GM23338 (cell line): ENCODE results near the gene SORCS2. TPM values are rescaled to one million over a fixed set of nuclear protein-coding genes. Genes with fewer than 3 reads are reported as not detected.

ENCODE experiments used
- ATAC-seq: fragments of 200-7000 bp; cut with Tn5 transposase; 3 replicates; pipeline ENCODE4 v1.9.1; 2020
- DNase-seq: peaks from one replicate; pipeline ENCODE4 v3.0.0-alpha.2; 2015; ENCODE audit warnings: low spot score
- H2AFZ ChIP-seq: fragments of 200-600 bp; sonication (generic); 2 replicates; pipeline ENCODE4 v1.8.0; 2016; ENCODE audit warnings: antibody characterized with exemption, mild to moderate bottlenecking, moderate library complexity
- H3F3A ChIP-seq: fragments of 200-600 bp; sonication (generic); replicated peaks from 2 replicates; pipeline ENCODE4 v1.8.0; 2017; ENCODE audit warnings: antibody characterized with exemption, mixed run types, low read depth
- H3K27ac ChIP-seq: fragments of 200-600 bp; sonication (generic); 2 replicates; pipeline ENCODE4 v1.6.1; 2016; ENCODE audit warnings: low read depth
- H3K27me3 ChIP-seq: fragments of 200-600 bp; sonication (generic); 2 replicates; pipeline ENCODE4 v1.8.0; 2016; ENCODE audit warnings: mild to moderate bottlenecking, mixed run types, moderate library complexity; ENCODE audit not compliant: insufficient read depth
- H3K36me3 ChIP-seq: fragments of 200-600 bp; sonication (generic); 2 replicates; pipeline ENCODE4 v1.8.0; 2016; ENCODE audit warnings: mild to moderate bottlenecking; ENCODE audit not compliant: insufficient read depth
- H3K4me1 ChIP-seq: fragments of 200-600 bp; sonication (generic); 2 replicates; pipeline ENCODE4 v1.8.0; 2016; ENCODE audit warnings: mild to moderate bottlenecking, moderate library complexity; ENCODE audit not compliant: insufficient read depth
- H3K4me2 ChIP-seq: fragments of 200-600 bp; sonication (generic); 2 replicates; pipeline ENCODE4 v1.7.1; 2017; ENCODE audit warnings: mixed run types
- H3K4me3 ChIP-seq: fragments of 200-600 bp; sonication (generic); 2 replicates; pipeline ENCODE4 v1.6.1; 2016; ENCODE audit warnings: mixed run types
- H3K79me2 ChIP-seq: fragments of 200-600 bp; sonication (generic); replicated peaks from 2 replicates; pipeline ENCODE4 v1.8.0; 2017; ENCODE audit warnings: mild to moderate bottlenecking; ENCODE audit not compliant: insufficient read depth
- H3K9me2 ChIP-seq: fragments of 200-600 bp; sonication (generic); 2 replicates; pipeline ENCODE4 v1.8.0; 2017; ENCODE audit not compliant: insufficient read depth
- H4K20me1 ChIP-seq: fragments of 200-600 bp; sonication (generic); replicated peaks from 2 replicates; pipeline ENCODE4 v1.8.0; 2017; ENCODE audit warnings: mild to moderate bottlenecking; ENCODE audit not compliant: insufficient read depth
- H3K27ac Mint-ChIP-seq: 2 replicates; pipeline ENCODE4 v1.8.0; 2020; ENCODE audit warnings: inconsistent platforms, mild to moderate bottlenecking, moderate library complexity, mixed read lengths
- H3K27me3 Mint-ChIP-seq: 3 replicates; pipeline ENCODE4 v1.8.0; 2022; ENCODE audit warnings: low read depth, mild to moderate bottlenecking, moderate library complexity, mixed read lengths, inconsistent platforms; ENCODE audit not compliant: insufficient read depth, poor library complexity
- H3K36me3 Mint-ChIP-seq: 3 replicates; pipeline ENCODE4 v1.8.0; 2021; ENCODE audit warnings: low read depth, mild to moderate bottlenecking, inconsistent platforms, moderate library complexity, mixed read lengths
- H3K4me1 Mint-ChIP-seq: 3 replicates; pipeline ENCODE4 v1.8.0; 2020; ENCODE audit warnings: mild to moderate bottlenecking, inconsistent platforms, mixed read lengths
- H3K4me3 Mint-ChIP-seq: 3 replicates; pipeline ENCODE4 v1.8.0; 2021; ENCODE audit warnings: moderate library complexity, mild to moderate bottlenecking, inconsistent platforms, mixed read lengths
- H3K9me3 Mint-ChIP-seq: 3 replicates; pipeline ENCODE4 v1.8.0; 2020; ENCODE audit warnings: moderate library complexity, mild to moderate bottlenecking, inconsistent platforms, mixed read lengths
- CREB1 ChIP-seq: fragments of 250-450 bp; sonication (Bioruptor Pico); IDR thresholded peaks from 2 replicates; pipeline ENCODE4 v1.5.0; 2020; ENCODE audit warnings: low read depth, mild to moderate bottlenecking, moderate library complexity
- EZH2 ChIP-seq: fragments of 200-600 bp; sonication (generic); IDR thresholded peaks from one replicate; pipeline ENCODE4 v1.8.0; 2017; ENCODE audit warnings: antibody characterized with exemption, mild to moderate bottlenecking, low read depth; ENCODE audit not compliant: unreplicated experiment
- EZH2phosphoT487 ChIP-seq: fragments of 200-600 bp; sonication (generic); IDR thresholded peaks from one replicate; pipeline ENCODE4 v1.8.1; 2018; ENCODE audit warnings: antibody characterized with exemption; ENCODE audit not compliant: unreplicated experiment
- JUNB ChIP-seq: IDR thresholded peaks from one replicate; pipeline ENCODE4 v1.6.1; 2016; ENCODE audit warnings: antibody characterized with exemption; ENCODE audit not compliant: unreplicated experiment
- NANOG ChIP-seq: IDR thresholded peaks from 2 replicates; pipeline ENCODE4 v1.6.1; 2016; ENCODE audit warnings: antibody characterized with exemption, borderline replicate concordance
- POLR2AphosphoS5 ChIP-seq: IDR thresholded peaks from 2 replicates; pipeline ENCODE4 v1.6.1; 2016; ENCODE audit warnings: antibody characterized with exemption, low read depth
- REST ChIP-seq: IDR thresholded peaks from one replicate; pipeline ENCODE4 v1.6.1; 2018; ENCODE audit warnings: antibody characterized with exemption; ENCODE audit not compliant: unreplicated experiment
- STAT1 ChIP-seq: IDR thresholded peaks from one replicate; pipeline ENCODE4 v1.6.1; 2016; ENCODE audit warnings: antibody characterized with exemption; ENCODE audit not compliant: unreplicated experiment
- ZNF331 ChIP-seq: fragments of 250-450 bp; sonication (Bioruptor Pico); IDR thresholded peaks from 2 replicates; pipeline ENCODE4 v1.5.0; 2020; ENCODE audit warnings: low read depth, mild to moderate bottlenecking, moderate library complexity
- polyA plus RNA-seq: library from polyadenylated mRNA; unstranded; fragments of >200 nt; fragmentation: Nextera tagmentation; extraction: Ambion mirVana; gene quantifications from 2 replicates; pipeline ENCODE4 v1.2.1, GENCODE V29; 2016
- total RNA-seq: library from RNA; depleted of rRNA; stranded (reverse); fragments of >200 nt; shearing (Covaris generic); gene quantifications from 2 replicates; pipeline ENCODE4 v1.2.3, GENCODE V29; 2014
- TF ChIP-seq, protein P1 (sequence below), 2 experiments: fragments of 200-600 bp in 1 of 2; sonication (generic) in 1 of 2; conservative IDR thresholded peaks; 2 replicates each; pipeline versions ENCODE4 v1.5.1 to v1.6.1; 2016 to 2017; ENCODE audit warnings: antibody characterized with exemption in 2 of 2, low read depth in 2 of 2, mild to moderate bottlenecking in 2 of 2, moderate library complexity in 1 of 2
- TF ChIP-seq, protein P2 (sequence below): IDR thresholded peaks from 2 replicates; pipeline ENCODE4 v1.6.1; 2016; ENCODE audit warnings: antibody characterized with exemption

Gene SORCS2
- total and polyA plus RNA-seq, 2 experiments from 2014 or later = 0.47 to 2.4 TPM

GRCh38 chr4:7524064-7524682 is 331.8 kb downstream of the SORCS2 start:
- H2AFZ ChIP-seq = no peak overlapping the region
- DNase-seq (no peak), ATAC-seq (no peak)
- H3K36me3 ChIP-seq = no peaks in the 10 kb centered on the region
- H3K9me3 Mint-ChIP-seq = no peaks in the 10 kb centered on the region
- no peaks in the 10 kb centered on the region for H3F3A ChIP-seq
- no peaks in the 10 kb centered on the region for H3K9me2 ChIP-seq
- H3K27me3 Mint-ChIP-seq = peaks cover 12% of the 10 kb centered on the region
- H3K79me2 ChIP-seq = no peaks in the 10 kb centered on the region
- peaks cover 17% of the 10 kb centered on the region for H3K4me1 Mint-ChIP-seq
- no peaks in the 10 kb centered on the region for H3K4me1 ChIP-seq
- H3K27me3 ChIP-seq = no peaks in the 10 kb centered on the region
- no peak for TF ChIP-seq STAT1
- TF ChIP-seq, protein P1, sequence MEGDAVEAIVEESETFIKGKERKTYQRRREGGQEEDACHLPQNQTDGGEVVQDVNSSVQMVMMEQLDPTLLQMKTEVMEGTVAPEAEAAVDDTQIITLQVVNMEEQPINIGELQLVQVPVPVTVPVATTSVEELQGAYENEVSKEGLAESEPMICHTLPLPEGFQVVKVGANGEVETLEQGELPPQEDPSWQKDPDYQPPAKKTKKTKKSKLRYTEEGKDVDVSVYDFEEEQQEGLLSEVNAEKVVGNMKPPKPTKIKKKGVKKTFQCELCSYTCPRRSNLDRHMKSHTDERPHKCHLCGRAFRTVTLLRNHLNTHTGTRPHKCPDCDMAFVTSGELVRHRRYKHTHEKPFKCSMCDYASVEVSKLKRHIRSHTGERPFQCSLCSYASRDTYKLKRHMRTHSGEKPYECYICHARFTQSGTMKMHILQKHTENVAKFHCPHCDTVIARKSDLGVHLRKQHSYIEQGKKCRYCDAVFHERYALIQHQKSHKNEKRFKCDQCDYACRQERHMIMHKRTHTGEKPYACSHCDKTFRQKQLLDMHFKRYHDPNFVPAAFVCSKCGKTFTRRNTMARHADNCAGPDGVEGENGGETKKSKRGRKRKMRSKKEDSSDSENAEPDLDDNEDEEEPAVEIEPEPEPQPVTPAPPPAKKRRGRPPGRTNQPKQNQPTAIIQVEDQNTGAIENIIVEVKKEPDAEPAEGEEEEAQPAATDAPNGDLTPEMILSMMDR (conservative IDR thresholded peaks at IDR 0.05; ENCODE audit: low read depth in 2 of 2) = peak in 1 of 2 experiments; percentile 23; a peak in 2 of 4 replicates
- H3K27ac Mint-ChIP-seq = no peak overlapping the region
- no peak overlapping the region for H3K4me2 ChIP-seq
- no peak overlapping the region for H3K27ac ChIP-seq
- H4K20me1 ChIP-seq = no peaks in the 10 kb centered on the region
- no peaks in the 10 kb centered on the region for H3K36me3 Mint-ChIP-seq
- H3K4me3 Mint-ChIP-seq = no peak overlapping the region
- no peak overlapping the region for H3K4me3 ChIP-seq

DNA sequence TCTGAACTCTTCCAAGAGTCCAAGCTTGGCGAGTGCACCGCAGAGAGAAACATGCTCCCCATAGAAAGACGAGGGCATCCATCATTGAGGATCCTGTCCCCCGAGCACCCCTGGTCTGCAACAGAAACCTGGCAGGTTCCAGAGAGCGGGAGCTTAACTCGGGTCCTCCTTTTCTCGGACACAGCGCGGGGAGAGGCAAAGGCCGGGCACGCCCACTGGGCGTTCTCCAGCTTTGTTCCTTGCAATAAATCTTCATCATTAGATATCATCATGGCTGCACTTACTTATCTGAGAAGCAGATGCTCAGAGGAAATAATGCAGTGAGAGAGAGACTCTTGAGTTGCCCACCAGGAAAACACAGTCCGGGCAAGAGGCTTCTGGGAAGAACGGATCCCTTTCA is 332.5 kb downstream of the SORCS2 start:
- Histone ChIP-seq H3K27ac (no peak overlapping the region), H3K79me2 (no peaks in the 10 kb centered on the region), H3K9me2 (no peaks in the 10 kb centered on the region), H2AFZ (no peak overlapping the region), H3K4me1 (peaks cover 6% of the 10 kb centered on the region; the same call in 1 of the 2 replicates), H3K4me2 (no peak overlapping the region), H3K36me3 (no peaks in the 10 kb centered on the region), H3F3A (no peaks in the 10 kb centered on the region), H3K4me3 (no peak overlapping the region), H4K20me1 (no peaks in the 10 kb centered on the region), H3K27me3 (no peaks in the 10 kb centered on the region)
- Mint-ChIP-seq H3K9me3 (no peaks in the 10 kb centered on the region), H3K36me3 (no peaks in the 10 kb centered on the region), H3K27me3 (peaks cover 9% of the 10 kb centered on the region), H3K4me1 (peaks cover 24% of the 10 kb centered on the region), H3K27ac (no peak overlapping the region), H3K4me3 (no peak overlapping the region)
- ATAC-seq (no peak), DNase-seq (no peak)
- TF ChIP-seq, protein P1 (conservative IDR thresholded peaks at IDR 0.05; ENCODE audit: low read depth in 2 of 2) = no peak
- no peak for TF ChIP-seq EZH2
- TF ChIP-seq ZNF331 (CRISPR knock-in tag) = no peak
- TF ChIP-seq JUNB = no peak
- no peak for TF ChIP-seq CREB1
- no peak for TF ChIP-seq POLR2AphosphoS5
- TF ChIP-seq NANOG = no peak
- TF ChIP-seq, protein P2, sequence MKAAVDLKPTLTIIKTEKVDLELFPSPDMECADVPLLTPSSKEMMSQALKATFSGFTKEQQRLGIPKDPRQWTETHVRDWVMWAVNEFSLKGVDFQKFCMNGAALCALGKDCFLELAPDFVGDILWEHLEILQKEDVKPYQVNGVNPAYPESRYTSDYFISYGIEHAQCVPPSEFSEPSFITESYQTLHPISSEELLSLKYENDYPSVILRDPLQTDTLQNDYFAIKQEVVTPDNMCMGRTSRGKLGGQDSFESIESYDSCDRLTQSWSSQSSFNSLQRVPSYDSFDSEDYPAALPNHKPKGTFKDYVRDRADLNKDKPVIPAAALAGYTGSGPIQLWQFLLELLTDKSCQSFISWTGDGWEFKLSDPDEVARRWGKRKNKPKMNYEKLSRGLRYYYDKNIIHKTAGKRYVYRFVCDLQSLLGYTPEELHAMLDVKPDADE = no peak
- no peak for TF ChIP-seq EZH2phosphoT487
- TF ChIP-seq REST = no peak
